Smooth muscle cell of trachea (primary cell): ENCODE data around the gene MMRN2. TPM values are rescaled to one million over a fixed set of nuclear protein-coding genes. Genes with fewer than 3 reads are reported as not detected.

Experiments used
- total RNA-seq: library from RNA; depleted of rRNA; stranded (reverse); fragments of >200 nt; gene quantifications from 2 replicates; pipeline ENCODE4 v1.2.1, GENCODE V29; 2014

MMRN2 gene
- total RNA-seq: 3.6 and 4.8 TPM in 2 replicates

GRCh38 chr10:86957471-86958115, at the start of gene MMRN2:
Gene MMRN2 (minus strand): TSS chr10:86957615. CDS start chr10:86957541, 74 bp downstream.

GRCh38 chr10:86968271-86968993, 11.0 kb upstream of the MMRN2 start, which contains the start of gene ADIRF:
Gene ADIRF (plus strand): TSS chr10:86968482. CDS start chr10:86968545, 63 bp downstream.

DNA sequence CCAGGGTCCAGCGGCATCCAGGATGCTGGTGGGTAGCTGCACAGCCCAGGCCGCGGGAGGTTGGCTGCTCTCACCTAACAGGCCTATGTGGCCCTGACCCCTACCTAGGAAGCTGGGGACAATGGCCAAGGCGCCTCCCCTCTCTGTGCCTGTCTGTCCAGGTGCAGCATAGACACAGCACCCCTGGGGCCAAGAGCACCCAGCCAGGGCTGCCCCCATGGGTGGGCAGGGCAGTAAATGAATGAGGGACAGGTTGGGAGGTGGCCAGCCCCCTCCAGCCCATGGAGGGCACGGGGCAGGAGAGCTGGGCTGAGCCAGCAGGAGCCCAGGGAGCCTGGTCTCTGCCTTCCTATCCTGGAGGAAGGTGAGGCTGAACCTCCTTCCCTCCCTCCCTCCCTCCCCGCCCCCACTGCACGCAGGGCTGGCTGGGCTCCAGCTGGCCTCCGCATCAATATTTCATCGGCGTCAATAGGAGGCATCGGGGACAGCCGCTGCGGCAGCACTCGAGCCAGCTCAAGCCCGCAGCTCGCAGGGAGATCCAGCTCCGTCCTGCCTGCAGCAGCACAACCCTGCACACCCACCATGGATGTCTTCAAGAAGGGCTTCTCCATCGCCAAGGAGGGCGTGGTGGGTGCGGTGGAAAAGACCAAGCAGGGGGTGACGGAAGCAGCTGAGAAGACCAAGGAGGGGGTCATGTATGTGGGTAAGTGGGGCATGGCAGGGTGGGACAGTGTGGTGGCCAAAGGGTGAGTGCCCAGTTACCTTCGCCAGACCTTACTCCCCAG, 893 bp upstream of the MMRN2 start, which contains the start of gene SNCG:
TSS of gene SNCG (plus strand) at position 484 of the 785 bp plus-strand sequence. CDS start at position 583, 99 bp downstream.

Other genes with a start within 250 kb of the MMRN2 start
- gene BMPR1A, start 201.0 kb downstream of the MMRN2 start, total RNA-seq: 68.1 and 73.1 TPM in 2 replicates
- gene SNCG, start 984 bp upstream of the MMRN2 start, total RNA-seq: 8.8 and 11.8 TPM in 2 replicates
- 159 and 195 TPM in 2 replicates for gene ADIRF, start 10.9 kb upstream of the MMRN2 start, total RNA-seq
- not detected in 2 replicates for gene FAM25A, start 62.7 kb upstream of the MMRN2 start, total RNA-seq
- gene GLUD1, start 137.2 kb upstream of the MMRN2 start, total RNA-seq: 356 and 443 TPM in 2 replicates
- gene SHLD2, start 137.6 kb upstream of the MMRN2 start, total RNA-seq: 17.9 and 33.5 TPM in 2 replicates